ENCODE measurements around the gene POGK.

Gene POGK

DNA sequence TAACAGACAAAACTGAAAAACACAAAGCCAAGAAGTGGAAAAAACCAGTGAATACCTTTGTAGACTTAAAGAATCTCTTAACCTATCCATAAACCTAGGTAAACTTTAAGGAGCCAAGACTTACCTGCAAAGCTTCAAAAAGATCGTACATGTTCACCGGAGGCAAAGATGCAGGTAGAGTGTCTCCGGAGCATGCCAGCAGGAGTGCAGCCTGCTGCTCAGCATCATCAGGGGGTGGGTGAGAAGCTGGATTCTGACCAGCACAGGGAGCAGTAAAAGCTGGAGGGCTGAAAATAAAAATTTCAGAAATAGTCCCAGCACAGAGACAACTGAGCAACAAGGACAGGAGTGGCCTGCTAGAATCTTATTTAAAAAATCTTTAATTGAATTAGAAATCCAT, 18.7 kb downstream of the POGK start:
- no peak for DNase-seq (ENCODE audit: extremely low read depth, low read depth)
- TF ChIP-seq, protein P1, sequence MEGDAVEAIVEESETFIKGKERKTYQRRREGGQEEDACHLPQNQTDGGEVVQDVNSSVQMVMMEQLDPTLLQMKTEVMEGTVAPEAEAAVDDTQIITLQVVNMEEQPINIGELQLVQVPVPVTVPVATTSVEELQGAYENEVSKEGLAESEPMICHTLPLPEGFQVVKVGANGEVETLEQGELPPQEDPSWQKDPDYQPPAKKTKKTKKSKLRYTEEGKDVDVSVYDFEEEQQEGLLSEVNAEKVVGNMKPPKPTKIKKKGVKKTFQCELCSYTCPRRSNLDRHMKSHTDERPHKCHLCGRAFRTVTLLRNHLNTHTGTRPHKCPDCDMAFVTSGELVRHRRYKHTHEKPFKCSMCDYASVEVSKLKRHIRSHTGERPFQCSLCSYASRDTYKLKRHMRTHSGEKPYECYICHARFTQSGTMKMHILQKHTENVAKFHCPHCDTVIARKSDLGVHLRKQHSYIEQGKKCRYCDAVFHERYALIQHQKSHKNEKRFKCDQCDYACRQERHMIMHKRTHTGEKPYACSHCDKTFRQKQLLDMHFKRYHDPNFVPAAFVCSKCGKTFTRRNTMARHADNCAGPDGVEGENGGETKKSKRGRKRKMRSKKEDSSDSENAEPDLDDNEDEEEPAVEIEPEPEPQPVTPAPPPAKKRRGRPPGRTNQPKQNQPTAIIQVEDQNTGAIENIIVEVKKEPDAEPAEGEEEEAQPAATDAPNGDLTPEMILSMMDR (IDR thresholded peaks at IDR 0.05; ENCODE audit: low read depth, low read length): no peak

DNA sequence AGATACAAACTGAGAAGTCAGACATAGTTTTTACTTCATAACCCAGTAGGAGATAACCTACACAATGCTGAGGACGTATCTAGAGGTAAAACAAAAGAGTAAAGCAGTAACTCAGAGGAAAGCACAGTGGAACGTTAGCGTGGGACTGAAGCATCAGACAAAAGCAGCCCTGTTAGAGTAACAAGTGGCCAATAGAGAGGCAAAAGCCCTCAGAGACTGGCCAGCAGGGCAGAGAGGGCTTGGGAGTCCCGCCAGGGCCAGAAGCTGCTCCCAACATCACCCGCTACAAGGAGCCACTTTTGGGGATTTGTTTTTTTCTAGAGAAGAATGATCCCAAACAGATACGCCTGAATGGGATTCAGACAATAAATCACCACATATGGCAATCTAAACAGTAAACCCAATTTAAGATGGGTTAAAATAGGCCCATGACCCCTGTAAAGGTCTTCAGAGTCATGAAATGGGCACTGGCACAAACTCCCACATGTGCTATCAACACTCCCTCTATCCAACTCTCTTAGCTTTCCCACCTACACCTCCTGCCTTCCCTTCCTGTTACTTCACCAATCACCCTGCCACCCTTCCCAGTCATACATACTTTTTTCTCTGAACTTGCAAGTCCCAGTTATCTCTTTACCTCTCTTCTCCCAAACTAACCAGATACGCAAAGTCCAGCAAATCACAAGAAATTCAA, 19.6 kb downstream of the POGK start:
- TF ChIP-seq, protein P1 (IDR thresholded peaks at IDR 0.05; ENCODE audit: low read depth, low read length): no peak
- DNase-seq (ENCODE audit: extremely low read depth, low read depth): no peak

DNA sequence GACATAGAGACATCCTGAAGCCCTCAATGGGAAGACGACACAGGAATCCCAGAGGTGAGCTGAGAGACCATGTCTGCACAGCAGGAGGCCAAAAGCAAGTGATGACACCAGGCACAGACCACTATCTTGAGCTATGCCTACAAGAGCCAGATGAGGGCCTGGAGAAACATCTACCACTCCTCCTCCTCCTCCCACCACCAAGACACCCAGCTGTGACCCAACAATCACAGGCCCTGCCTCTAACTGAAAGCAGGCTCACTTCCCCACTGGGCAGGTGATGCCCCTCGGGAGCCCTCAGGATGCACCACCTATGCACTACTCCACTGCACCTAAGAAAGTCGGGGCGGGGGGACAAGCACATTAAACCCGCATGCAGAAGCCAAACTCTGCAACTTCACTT, 20.3 kb downstream of the POGK start:
- DNase-seq (ENCODE audit: extremely low read depth, low read depth): no peak
- TF ChIP-seq, protein P1 (IDR thresholded peaks at IDR 0.05; ENCODE audit: low read depth, low read length): no peak

DNA sequence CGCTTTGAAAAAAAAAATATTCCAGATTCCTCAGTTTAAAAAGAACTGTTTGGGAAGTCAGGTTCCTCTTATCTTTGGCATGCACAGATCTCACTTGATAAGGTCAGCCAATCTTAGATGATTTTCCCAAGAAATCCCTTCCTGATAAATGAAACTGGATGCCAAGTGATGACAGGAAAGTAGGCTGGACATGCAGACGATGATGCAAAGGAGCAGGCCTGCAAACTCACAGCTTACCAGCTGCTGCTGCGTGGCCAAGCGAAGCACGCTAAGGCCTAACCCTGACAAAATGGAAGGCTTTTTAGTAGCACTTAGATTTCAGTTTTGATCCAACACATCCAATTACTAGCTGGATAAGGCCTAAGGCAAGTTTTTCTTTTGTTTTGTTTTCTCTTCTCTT, 26.7 kb downstream of the POGK start:
- DNase-seq (ENCODE audit: extremely low read depth, low read depth): no peak

DNA sequence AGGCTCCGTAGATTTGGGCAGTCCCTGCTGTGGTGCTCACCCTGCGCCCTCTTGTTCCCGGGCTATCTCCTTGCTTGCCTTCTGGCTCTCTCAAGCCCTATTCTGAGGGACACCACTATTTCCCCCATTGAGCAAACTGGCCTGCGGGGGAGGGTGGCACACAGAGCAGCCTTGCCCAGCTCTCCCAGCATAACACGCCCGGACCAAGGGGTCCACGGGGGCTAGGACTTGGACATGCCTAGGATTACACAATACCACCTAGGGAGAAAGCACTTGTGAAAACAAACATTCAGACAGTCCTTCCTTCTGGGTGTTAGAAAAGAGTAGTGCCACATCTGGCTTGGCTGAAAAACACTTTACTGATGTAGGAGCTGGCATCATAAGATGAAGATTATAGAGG, 29.4 kb downstream of the POGK start:
- TF ChIP-seq, protein P1 (IDR thresholded peaks at IDR 0.05; ENCODE audit: low read depth, low read length): no peak

More for the DNA sequence above, 26.7 kb downstream of the POGK start:
- TF ChIP-seq, protein P1 (IDR thresholded peaks at IDR 0.05; ENCODE audit: low read depth, low read length): no peak

DNA sequence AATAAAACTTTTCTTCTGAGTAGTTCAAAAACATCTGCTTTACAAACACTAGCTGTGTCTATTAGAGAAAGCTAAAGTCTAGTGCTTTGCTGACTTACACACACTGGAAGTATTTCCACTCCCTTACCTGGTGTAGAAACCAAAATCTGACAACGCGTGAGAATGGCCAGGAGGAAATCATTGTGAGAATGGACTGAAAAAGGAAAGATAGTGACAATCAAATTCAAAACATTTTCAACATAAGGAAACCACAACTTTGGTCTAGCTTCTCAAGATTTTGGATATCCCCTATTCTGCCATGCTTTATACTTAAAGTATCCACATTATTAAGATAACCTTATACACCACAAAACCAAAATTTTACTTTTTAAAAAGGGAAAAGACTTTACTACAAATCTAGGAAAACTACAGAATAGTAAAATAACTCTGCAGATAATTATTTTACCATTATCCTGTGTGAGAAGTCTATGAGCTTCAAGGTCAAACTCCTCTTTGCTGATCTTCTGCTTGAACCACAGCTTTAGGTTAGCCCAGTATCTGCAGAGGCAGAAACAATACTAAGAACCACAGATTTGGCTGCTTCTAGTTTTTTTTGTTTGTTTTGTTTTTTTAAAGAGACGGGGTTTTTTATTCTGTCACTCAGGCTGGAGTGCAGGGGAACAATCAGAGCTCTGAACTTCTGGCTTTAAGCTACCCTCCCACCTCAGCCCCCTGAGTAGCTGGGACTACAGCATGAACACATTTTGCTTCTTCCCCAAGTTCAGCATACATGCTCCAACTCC, 30.2 kb downstream of the POGK start:
- no peak for DNase-seq (ENCODE audit: extremely low read depth, low read depth)
- TF ChIP-seq, protein P1 (IDR thresholded peaks at IDR 0.05; ENCODE audit: low read depth, low read length): no peak

More for the DNA sequence above, 29.4 kb downstream of the POGK start:
- DNase-seq (ENCODE audit: extremely low read depth, low read depth): no peak

DNA sequence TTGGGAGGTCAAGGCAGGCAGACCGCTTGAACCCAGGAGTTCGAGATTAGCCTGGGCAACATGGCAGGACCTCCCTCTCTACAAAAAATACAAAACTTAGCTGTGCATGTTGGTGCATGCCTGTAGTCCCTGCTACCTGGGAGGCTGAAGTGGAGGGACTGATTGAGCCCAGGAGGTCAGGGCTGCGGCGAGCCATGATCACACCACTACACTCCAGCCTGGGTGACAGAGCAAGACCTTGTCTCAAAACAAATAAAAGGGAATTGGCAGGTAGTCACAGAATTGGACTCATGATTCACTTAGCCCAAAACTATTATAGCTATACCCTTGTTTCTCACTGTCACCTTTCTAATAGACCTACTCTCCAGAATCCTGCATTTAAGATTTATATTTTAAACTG, 31.3 kb downstream of the POGK start:
- DNase-seq (ENCODE audit: extremely low read depth, low read depth): no peak
- TF ChIP-seq, protein P1 (IDR thresholded peaks at IDR 0.05; ENCODE audit: low read depth, low read length): no peak
